WTC11 (cell line): ENCODE data around the gene MOB3A.
A peak's percentile ranks its signal among the peaks of the same experiment; 100 is the strongest.

Experiments
- CTCF ChIP-seq: fragments of 200-600 bp; IDR thresholded peaks from 2 replicates; pipeline ENCODE4 v1.8.0; 2022; ENCODE audit warnings: antibody characterized with exemption
- ETV6 ChIP-seq: sonication (generic); formaldehyde crosslinking; IDR thresholded peaks from 2 replicates; pipeline ENCODE4 v1.8.1; 2022; ENCODE audit warnings: mild to moderate bottlenecking, missing genetic modification reagents
- RELA ChIP-seq: sonication (generic); formaldehyde crosslinking; IDR thresholded peaks from 2 replicates; pipeline ENCODE4 v1.8.1; 2022; ENCODE audit warnings: missing genetic modification reagents, mild to moderate bottlenecking, borderline replicate concordance
- ZMAT4 ChIP-seq: fragments of 250-450 bp; sonication (Bioruptor Pico); IDR thresholded peaks from 2 replicates; pipeline ENCODE4 v1.9.0; 2021; ENCODE audit warnings: mild to moderate bottlenecking
- ZSCAN18 ChIP-seq: fragments of 250-450 bp; sonication (Bioruptor Pico); IDR thresholded peaks from 2 replicates; pipeline ENCODE4 v2.1.2; 2022; ENCODE audit warnings: mild to moderate bottlenecking, moderate library complexity

GRCh38 chr19:2123682-2124387 is 27.7 kb upstream of the MOB3A start:
- TF ChIP-seq ZMAT4 (CRISPR knock-in tag), result no peak
- no peak for TF ChIP-seq CTCF
- peak; percentile 77; the same call in 1 of the 2 replicates for TF ChIP-seq RELA (CRISPR knock-in tag)
- no peak for TF ChIP-seq ETV6
- no peak for TF ChIP-seq ZSCAN18 (CRISPR knock-in tag)
